GM03348 (cell line): ENCODE results near the gene RASD2.

Source experiments
- DNase-seq: peaks from one replicate; pipeline ENCODE4 v3.0.0; 2012; ENCODE audit warnings: low spot score

RASD2 gene

DNA sequence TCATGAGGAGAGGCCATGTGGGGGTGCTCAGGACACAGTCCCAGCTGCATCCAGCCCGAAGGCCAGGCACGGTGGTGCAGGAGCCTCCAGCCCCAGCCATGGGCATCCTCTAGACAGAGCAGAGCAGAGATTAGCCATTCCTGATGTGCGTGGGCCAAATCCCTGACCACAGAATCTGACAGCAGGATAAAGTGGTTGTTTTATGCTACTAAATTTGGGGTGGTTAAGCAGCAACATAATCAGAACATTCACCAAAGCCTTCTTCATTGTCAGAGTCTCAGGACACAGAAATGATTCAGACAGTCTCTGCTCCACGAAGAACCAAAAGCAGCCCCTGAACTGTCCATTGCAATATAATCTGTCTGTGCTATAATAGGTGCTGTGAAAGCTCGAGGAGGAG is 19.7 kb downstream of the RASD2 start:
- DNase-seq, result no peak

DNA sequence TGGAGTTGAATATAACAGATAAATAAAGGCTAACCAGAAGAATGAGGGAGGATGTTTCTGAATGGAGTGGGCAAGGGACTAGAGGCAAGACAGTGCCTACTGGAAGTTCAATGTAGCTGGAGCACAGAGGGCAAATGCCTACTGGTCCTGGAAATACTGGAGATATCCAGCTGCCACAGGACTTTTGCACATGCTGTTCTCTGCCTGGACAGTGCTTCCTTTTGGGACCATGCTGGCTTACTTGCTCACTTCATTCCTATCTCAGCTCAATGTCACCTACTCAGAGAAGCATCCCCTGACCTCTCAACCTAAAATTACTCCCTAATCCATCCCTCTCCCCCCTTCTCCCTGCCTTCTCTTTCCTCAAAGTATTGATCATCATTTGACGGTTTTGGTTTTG is 20.2 kb downstream of the RASD2 start:
- no peak for DNase-seq

DNA sequence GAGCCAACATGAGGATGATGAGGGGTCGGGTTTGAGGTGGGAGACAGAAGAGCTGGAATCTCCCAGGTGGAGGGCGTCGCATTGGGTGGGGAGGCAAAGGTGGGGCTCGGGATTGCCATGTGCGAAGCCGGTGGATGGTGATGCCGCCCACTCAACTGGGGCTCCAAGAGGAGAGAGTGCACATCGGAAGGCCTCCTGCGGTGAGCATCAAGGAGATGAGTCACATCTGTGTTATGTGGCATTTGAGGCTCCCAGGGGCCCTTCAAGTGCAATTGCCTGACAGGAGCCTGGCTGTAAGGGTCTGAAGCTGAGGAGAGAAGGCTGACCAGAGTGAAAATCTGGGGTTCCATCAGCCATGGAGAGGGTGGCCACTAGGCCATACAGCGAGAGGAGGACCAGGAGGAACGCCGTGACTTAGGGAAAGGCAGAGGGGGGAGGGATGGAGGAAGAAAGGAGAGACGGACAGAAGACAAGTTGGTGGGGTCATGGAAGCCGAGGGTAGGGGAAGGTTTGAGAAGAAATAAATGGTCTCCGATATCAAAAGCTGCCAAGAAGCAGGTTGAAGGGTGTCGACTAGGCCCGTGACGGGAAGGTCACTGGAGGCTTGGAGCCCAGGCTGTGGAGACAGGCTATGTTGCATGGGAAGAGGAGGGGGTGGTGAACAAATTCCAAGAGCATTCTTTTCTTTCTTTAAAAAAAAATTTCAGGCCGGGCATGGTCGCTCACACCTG is 21.3 kb downstream of the RASD2 start:
- peak; percentile 59 for DNase-seq

DNA sequence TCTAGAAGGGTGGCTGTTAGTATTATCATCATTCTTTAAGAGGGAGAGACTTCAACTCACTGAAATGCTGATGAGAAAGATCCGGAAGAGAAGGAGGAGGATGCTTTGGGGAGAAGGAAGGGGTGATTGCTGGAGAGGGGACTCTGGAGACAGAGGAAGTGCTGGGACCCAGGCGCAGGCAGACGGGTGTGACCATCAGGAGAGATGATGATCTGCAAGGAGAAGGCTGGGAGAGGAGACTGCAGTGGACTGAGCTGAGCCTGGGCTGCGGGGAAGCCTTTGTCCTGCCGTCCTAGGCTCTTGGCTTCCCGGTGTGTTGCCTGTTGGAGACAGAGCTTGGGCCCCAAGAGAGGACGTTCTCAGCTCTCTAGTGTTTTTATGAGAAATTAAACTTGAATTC is 22.6 kb downstream of the RASD2 start:
- no peak for DNase-seq

DNA sequence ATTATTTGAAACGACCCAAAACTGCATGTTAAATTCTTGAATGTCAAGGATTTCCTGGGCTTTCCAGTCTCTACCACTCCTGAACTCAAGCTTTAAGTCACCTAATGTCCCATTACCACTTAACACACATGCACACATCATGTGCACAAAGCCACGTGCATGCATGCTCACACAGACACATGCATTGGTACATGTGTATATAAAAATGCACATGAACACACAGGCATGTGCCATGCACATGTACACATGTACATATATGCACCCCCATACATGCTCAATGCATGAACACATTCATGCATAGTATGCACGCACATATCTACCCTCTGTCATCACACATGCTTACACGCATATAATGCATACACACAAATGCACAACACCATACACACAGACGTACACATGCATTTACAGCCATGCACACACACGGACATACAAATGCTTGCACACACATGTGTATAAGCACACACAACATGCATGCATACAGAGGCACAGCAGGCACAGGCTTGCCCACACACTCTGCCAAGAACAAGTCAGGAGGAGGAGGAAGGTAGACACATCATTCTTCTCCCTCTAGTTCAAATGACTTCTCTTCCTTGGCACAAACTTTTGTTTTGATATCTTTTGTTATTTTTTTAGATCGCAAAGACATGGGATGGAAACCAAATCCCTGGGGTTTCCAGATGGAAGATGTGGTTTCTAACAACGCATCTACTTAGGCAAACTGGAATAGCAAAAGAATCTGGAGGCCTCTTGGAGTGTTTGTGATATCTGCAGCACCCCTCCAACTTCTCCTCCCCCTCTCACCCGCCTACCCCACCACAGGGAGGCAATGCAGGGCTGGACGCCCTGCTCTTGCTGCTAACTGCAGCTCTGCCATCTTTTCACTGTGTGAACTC is 24.6 kb downstream of the RASD2 start:
- no peak for DNase-seq

DNA sequence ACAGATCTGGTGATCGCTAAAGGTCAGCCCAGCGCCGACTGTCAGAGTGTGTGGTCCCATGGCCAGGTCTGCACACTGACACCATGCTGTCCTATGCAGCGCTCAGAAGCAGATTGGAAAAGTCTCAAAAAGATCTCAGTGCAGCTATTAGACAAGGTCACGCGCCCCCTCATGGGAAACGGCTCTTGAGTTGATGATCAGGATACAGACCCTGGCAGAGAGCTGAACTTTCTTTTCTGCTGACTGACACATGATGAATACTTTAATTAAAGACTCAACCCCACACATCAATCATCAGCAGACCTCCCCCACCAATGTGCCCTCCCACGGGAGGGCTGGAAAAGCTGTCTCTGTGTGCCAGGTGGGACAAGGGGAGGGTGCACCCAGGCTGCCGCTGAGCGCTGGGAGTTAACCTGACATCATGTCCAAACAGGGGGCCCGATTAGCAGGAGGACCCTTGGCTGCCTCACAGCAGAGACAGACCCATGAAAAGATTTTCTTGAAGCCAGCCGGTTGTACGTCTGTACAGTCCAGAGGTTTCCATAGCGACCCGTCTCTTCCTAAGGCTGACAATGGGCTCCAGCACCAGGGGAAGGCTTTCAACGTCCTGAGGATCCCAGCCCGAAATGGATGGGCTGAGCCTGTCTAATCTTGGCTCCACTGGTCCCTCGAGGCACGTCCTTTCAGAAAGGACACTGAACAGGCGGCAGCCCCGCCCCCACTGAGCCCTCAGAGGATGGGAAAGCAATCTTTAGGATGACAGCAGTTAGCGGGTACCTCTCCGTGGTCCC is 26.9 kb downstream of the RASD2 start:
- no peak for DNase-seq

DNA sequence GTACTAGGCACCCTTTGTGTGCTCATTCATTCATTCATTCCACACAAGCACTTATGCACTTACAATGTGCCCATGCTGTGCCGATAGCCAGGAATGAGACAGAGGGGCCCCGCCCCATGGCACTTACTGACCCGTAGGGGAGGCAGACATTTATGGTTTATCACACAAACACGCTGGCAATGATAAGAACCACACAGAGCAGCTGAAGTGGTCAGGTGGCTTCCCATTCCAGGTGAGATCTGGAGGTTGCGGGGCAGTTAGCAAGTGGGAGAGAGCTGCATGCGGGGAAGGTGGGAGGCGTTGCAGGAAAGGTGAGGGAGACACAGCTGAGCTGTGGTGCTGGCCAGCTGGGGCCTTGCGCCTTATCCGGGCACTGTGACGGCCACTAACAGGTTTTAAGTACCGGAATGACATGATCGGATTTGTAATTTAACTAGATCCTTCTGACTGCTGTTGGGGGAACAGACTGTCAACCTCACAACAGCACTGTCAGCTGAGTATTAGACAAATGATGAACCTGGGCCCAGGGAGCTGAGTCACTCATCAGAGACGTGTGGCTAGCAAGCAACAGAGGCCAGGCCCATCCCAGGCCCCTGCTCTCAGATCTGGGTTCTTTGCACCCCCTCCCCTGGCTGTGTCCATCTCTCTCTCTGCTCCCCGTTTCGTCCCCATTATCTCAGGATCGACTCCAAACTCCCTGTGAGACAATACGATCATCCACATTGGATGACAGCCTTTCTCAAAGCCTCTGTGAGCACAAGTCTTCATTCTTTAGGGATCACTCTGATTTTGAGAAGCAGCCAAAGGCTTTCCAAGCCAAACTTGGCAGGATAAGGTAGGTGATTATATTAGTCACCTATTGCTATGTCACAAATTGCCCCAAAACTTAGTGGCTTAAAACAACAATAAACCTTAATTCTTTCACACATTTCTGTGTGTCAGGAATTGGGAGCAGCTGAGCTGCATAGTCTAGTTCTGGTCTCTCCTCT is 28.4 kb downstream of the RASD2 start:
- DNase-seq, result peak; percentile 64

DNA sequence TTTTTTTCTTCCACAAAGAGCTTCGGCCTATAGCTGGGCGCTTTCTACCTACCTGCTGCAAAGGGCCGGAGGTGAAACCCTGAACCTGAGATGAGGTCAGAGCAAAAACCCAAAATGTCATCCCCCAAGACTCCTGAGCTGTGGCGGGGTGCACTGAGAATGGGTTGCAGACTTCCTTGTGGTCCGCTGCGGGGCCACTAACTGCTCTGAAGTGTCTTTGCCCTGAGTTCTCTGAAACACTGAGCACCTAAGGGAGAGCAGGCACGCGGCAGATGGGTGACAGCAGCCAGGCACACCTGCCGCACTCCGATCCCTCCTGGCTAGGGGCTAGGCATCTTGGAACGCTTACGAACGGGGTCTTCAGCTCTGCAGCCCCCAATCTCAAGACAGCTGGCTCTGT is 29.3 kb downstream of the RASD2 start:
- no peak for DNase-seq

DNA sequence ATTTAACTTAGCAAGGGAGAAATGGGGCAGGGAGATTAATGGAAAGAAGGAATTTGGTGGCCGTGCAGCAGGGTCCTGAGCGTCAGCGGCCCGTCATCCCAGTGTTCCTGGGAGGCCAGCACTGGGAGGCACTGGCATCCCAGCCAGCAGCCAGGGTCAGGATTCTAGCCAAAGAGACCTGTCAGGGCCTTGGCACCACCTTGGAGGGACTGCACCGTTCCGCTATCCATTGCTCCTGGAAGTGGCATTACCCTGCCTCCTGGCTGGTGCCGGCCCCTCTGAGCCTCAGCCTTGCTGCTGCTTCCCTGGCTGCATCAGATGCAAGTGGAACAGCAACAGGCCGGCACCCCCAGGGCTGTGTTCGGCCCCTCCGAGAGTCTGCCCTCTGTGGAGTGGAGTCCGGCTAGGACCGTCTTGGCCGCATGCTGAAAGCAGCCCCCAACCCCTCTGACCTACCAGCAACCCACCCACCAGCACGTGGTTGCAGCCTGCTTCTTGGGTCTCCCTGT is 30.1 kb downstream of the RASD2 start:
- DNase-seq, result no peak

DNA sequence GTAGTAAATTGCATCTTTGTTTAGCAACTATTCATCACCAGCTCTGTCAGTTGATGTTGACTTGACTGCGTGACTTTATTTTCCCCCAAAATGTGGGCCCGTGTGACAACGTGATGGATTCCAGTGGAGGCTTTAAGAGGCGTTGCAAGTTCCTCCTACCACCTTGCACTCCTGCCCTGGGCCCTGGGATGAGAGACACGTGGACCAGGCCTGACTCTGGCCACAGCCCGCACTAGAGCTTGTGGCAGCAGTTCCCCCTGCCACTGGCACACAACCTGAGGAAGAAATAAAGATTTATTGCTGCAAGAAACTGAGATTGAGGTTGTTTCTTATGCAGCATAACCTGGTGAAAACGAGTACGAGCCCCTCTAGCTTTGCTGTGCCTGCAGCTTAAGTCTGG is 31.9 kb downstream of the RASD2 start:
- no peak for DNase-seq

DNA sequence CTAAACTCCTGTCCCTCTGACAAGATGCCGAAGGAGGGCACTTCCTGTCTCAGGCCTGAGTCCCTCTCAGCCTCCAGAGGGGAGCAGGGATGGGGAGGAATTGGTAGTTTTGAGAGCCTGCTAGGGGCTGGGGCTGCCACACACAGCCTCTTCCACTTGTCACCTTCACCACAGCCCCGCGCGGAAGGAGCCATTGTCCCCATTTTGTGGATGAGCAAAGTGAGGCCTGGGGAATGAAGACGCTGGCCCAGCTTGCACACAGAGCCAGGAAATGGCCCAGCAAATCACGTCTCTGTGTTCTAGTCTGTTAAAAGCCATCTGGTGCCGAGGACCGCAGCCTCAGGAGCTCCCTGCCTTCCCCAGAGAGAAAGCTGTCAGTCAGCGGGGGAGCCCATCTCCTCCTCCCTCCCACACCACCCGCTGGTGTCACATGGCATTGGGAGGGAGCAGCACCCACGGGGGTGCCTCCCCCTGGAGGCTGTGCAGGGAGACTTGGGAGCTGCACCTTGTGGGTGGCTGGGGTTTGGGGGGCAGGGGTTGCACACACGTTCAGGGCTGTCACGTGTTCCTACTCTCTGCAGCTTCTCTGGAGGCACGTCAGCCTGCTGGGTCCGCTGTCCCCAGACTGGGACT is 34.6 kb downstream of the RASD2 start:
- no peak for DNase-seq

DNA sequence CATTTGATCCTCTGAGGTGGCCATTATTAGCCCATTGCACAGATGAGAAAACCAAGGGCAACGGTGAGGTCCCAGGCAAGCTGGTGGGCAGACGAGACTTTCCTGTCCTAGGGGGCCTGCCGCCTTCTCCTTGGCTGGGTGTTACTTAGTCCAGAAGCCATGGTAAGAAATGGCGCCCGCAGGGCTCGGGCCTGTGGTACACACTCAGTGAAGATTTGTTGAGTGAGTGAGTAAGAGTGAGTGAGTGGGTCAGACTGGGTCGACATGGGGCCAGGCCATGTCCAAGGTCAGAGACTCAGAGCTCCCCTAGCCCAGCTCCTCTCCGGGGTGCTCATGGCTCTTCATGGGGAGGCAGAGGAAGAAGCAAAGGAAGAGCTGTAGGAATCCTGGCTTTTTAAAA is 36.0 kb downstream of the RASD2 start:
- no peak for DNase-seq

DNA sequence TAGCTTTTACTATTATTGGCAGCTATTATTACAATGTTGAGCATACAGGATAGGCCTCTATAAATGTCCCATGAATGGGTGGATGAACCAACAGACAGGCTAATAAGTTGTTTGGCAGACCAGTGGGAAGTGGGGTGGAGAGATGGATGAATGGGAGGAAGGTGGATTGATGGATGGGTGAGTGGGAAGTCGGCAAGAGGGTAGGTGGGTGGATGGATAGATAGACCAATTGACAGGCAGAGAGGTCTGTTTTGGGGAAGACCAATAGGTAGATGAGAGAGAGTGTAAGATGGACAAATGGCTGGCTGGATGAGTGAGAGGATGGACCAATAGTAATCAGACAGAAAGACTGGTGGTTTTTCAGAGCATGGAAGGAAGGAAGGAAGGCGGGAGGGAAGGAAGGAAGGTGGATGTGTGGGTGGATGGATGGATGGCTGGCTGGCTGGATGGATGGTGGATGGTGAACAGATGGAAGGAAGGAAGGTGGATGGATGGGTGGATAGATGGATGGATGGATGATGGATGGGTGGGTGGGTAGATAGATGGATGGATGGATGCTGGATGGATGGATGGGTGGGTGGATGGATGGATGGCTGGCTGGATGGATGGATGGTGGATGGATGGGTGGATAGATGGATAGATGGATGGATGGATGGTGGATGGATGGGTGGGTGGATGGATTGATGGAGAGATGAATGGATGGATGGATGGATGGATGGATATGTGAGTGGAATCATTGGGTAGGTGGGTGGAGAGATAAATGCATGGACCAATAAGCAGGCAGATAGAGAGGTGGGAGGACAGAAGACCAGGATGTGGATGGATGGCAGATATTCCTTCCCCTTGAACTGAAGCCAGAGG is 37.4 kb downstream of the RASD2 start:
- DNase-seq, result no peak

DNA sequence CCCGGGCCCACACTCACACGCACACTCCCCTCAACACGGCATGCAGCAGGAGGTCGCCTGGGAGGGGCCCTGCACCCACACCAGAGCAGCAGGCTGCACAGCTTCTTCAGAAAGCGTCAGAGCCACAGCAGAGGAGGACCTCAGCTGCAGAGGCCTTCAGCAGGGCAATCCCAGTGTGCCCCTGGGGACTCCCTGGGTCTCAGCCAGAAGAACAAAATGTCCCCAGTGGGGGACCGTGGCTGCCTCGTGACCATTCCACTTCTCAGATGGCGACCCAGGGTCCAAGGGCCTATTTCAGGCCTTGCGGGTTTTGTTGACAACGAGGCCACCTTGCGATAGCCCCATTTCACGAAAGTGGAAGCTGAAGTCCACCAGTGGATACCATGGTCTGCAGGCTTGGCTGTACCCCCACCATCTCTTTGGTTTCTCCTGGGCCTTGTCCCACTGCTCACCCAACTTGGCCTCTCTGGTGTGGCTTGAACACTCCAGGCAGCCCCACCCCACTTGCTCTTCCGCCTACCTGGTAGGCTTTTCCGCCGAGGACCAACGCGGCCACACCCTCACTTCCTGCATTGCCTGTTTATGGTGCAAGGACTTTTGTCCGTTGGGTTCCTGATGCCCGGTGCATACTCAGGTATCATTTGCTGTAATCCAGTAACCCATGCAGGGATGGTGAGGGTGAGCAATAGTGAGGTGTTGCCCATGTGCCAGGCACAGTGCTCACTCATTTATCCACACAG is 38.4 kb downstream of the RASD2 start:
- no peak for DNase-seq

DNA sequence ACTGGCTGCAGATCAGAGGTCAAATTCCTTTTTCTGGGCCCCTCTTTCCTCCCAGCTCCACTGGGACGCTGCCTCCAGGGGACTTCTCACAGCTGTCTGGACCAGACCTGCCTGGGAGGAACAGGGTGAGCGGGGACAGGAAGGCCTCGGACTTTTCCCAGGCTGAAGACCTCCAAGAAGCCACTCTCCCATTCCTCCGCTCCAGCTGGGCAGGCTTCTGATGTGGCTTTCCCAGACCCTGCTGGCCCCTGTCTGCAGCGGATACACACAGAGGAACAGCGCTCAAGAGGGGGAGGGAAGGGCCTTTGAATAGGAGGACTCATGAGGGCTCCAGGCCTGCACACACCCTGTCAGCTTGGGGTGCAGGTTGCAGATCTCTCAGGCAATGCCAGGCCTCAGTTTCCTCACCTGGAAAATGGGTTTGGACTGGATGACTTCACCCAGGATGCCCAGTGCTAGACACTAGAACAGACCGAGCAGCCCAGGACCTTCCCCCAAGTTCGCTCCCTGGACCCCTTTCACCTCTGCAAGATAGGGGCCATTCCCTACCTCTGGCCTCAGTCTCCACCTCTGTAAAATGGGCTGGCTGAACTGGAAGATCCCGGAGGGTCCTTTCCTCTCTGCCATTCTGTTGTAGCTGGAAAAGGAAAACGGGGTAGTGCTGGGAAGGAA is 39.9 kb downstream of the RASD2 start:
- DNase-seq, result no peak

DNA sequence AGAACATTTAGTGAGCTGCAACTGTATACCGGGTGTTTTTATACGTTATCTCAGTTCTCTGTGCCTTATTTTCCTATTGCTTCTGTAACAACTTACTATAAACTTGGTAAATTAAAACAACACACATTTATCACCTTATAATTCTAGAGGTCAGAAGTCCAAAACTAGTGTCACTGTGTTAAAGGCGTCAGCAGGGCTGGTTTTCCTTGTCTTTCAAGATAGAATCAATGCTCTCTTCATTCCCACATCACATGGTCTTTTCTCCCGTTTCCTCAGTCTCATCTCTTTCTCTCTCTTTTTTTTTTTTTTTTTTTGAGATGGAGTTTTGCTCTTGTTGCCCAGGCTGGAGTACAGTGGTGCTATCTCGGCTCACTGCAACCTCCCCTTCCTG is 40.4 kb downstream of the RASD2 start:
- DNase-seq, result no peak

DNA sequence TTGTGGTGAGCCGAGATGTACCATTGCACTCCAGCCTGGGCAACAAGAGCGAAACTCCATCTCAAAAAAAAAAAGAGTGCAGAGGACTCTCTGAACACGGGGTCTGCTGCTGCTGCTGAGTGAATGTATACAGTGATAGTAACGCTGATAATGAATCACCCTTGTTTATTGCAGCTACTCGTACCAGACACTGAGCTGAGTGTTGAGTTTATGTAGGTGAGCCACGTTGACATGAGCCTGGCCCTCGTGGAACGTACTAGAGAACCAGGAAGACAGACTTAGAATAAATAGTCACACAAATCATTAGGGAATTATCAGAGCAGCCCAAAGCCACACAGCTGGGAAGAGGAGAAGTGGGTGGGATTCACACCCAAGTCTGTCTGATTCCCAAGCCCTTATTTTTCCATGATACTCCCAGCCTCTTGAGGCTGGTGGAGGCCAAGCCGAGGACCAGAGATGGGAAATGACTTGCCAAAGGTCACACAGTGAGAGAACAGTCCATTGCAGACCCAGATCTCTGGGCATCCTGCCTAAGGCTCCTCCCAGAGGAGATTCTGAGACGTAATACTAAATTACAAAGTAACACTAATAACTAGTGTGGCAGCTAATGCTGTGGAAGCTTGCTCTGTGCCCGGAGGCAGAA is 41.7 kb downstream of the RASD2 start:
- DNase-seq, result no peak
